Caco-2 (cell line): ENCODE measurements around the gene GSG1L. TPM values are rescaled to one million over a fixed set of nuclear protein-coding genes. Genes with fewer than 3 reads are reported as not detected.

Experiments
- BruUV-seq: library from RNA; stranded (reverse); fragments of 400-500 nt; replicated peaks from 2 replicates; lab custom pipeline; 2021; lab: Mats Ljungman, UMichigan
- CTCF ChIA-PET: fragments of 300-600 bp; sonication (Branson Sonifier 250); formaldehyde crosslinking; loops from one replicate; lab custom pipeline; 2022; ENCODE audit warnings: antibody characterized with exemption; lab: Charles Lee
- POLR2A ChIA-PET: fragments of 300-600 bp; sonication (Branson Sonifier 250); formaldehyde crosslinking; loops from one replicate; lab custom pipeline; 2022; ENCODE audit warnings: antibody characterized with exemption; lab: Charles Lee
- DNase-seq, 2 experiments: peaks; one replicate each; pipeline versions ENCODE4 v3.0.0 to v3.0.0-alpha.2; 2020 to 2022
- H3K27me3 ChIP-seq: replicated peaks from 2 replicates; pipeline ENCODE4 v1.6.0; 2011; ENCODE audit warnings: low read length; ENCODE audit not compliant: control insufficient read depth, insufficient read depth
- H3K36me3 ChIP-seq: 2 replicates; pipeline ENCODE4 v1.5.1; 2011; ENCODE audit warnings: low read length; ENCODE audit not compliant: control insufficient read depth, insufficient read depth
- H3K4me1 ChIP-seq: fragments of 250-450 bp; sonication (Bioruptor Pico); 2 replicates; pipeline ENCODE4 v1.5.1; 2020; ENCODE audit warnings: mild to moderate bottlenecking
- H3K4me3 ChIP-seq: 2 replicates; pipeline ENCODE4 v1.5.1; 2011; ENCODE audit warnings: low read depth, mild to moderate bottlenecking, control low read depth, low read length
- H3K9me3 ChIP-seq: fragments of 250-450 bp; sonication (Bioruptor Pico); 2 replicates; pipeline ENCODE4 v1.5.1; 2020; ENCODE audit warnings: mild to moderate bottlenecking, moderate library complexity
- H3K27ac Mint-ChIP-seq: one replicate; pipeline ENCODE4 v1.8.0; 2022; ENCODE audit warnings: mixed read lengths; ENCODE audit not compliant: unreplicated experiment
- H3K27me3 Mint-ChIP-seq: one replicate; pipeline ENCODE4 v1.8.0; 2022; ENCODE audit warnings: mixed read lengths; ENCODE audit not compliant: insufficient read depth, unreplicated experiment
- H3K36me3 Mint-ChIP-seq: one replicate; pipeline ENCODE4 v1.8.0; 2022; ENCODE audit warnings: mild to moderate bottlenecking, mixed read lengths; ENCODE audit not compliant: insufficient read depth, unreplicated experiment
- H3K4me1 Mint-ChIP-seq: one replicate; pipeline ENCODE4 v1.8.0; 2022; ENCODE audit warnings: low read depth, mixed read lengths; ENCODE audit not compliant: unreplicated experiment
- H3K4me3 Mint-ChIP-seq: one replicate; pipeline ENCODE4 v1.8.0; 2022; ENCODE audit warnings: mild to moderate bottlenecking, moderate library complexity, mixed read lengths; ENCODE audit not compliant: unreplicated experiment
- H3K9me3 Mint-ChIP-seq: one replicate; pipeline ENCODE4 v1.8.0; 2022; ENCODE audit warnings: mixed read lengths; ENCODE audit not compliant: unreplicated experiment
- intact Hi-C: fragments of 100-400 bp; cut with micrococcal nuclease; formaldehyde crosslinking; loops from one replicate; pipeline ENCODE4 v1.10.0; 2022; ENCODE audit not compliant: unreplicated experiment
- total RNA-seq: library from RNA; stranded (reverse); gene quantifications from 2 replicates; pipeline ENCODE4 v1.2.3, GENCODE V29; 2022
- TF ChIP-seq, protein P1 (sequence below), 2 experiments: fragments of 200-600 bp in 1 of 2; IDR thresholded peaks; 1 replicate in 1 of 2; 2 replicates in 1 of 2; pipeline versions ENCODE4 v1.5.1 to v1.8.0; 2011 to 2022; ENCODE audit warnings: antibody characterized with exemption in 1 of 2, control low read depth in 1 of 2, inconsistent platforms in 1 of 2, low read depth in 1 of 2, low read length in 1 of 2, mild to moderate bottlenecking in 1 of 2, moderate library complexity in 1 of 2; ENCODE audit not compliant: insufficient read depth in 1 of 2, severe bottlenecking in 1 of 2, unreplicated experiment in 1 of 2

Gene GSG1L
- total RNA-seq, 1 experiment from 2014 or later = not detected

DNA sequence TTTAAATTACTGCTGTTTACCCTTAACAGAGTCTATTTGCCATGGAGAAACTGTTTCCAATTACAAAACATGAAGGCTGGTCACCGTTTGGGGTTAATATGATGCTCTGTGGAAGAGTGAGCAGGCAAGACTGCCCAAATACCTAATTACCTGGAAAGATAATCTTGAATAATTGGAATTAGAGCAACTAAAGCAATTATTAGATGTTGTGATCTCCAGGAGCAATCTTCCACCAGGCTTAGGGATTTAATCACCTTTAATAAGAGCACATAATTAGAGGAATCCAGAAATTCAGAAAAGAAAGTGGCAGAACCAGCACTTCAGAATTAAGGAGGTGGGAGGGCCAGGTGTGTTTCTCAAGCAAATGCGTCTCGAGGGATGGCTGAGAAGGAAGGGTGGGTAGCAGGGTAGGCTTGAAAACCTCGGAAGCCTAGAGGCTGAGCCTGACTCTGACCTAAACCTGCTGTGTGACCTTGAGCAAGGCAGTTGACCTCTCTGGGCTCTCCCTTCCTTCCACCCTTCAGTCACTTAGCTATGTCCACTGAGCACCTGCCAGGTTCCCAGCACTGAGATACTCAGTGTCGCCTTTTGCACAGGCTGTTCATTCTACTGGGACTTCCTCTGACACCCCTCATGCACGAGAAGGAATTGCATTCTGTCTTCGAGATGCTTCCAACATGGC lies 113.2 kb downstream of the GSG1L start:
- no peak overlapping the region for H3K27ac Mint-ChIP-seq
- peaks cover 20% of the 10 kb centered on the region for H3K27me3 Mint-ChIP-seq
- H3K9me3 Mint-ChIP-seq = peaks cover 7% of the 10 kb centered on the region
- intact Hi-C loops = no loop called here
- H3K9me3 ChIP-seq = no peaks in the 10 kb centered on the region
- BruUV-seq = no TSS peak
- H3K36me3 Mint-ChIP-seq = no peaks in the 10 kb centered on the region
- no peaks in the 10 kb centered on the region for H3K4me1 Mint-ChIP-seq
- H3K4me1 ChIP-seq = no peaks in the 10 kb centered on the region
- DNase-seq = no peak
- CTCF ChIA-PET = no interaction called here
- no peak overlapping the region for H3K4me3 ChIP-seq
- H3K27me3 ChIP-seq = no peaks in the 10 kb centered on the region
- POLR2A ChIA-PET = no interaction called here
- TF ChIP-seq, protein P1, sequence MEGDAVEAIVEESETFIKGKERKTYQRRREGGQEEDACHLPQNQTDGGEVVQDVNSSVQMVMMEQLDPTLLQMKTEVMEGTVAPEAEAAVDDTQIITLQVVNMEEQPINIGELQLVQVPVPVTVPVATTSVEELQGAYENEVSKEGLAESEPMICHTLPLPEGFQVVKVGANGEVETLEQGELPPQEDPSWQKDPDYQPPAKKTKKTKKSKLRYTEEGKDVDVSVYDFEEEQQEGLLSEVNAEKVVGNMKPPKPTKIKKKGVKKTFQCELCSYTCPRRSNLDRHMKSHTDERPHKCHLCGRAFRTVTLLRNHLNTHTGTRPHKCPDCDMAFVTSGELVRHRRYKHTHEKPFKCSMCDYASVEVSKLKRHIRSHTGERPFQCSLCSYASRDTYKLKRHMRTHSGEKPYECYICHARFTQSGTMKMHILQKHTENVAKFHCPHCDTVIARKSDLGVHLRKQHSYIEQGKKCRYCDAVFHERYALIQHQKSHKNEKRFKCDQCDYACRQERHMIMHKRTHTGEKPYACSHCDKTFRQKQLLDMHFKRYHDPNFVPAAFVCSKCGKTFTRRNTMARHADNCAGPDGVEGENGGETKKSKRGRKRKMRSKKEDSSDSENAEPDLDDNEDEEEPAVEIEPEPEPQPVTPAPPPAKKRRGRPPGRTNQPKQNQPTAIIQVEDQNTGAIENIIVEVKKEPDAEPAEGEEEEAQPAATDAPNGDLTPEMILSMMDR (IDR thresholded peaks at IDR 0.05; ENCODE audit: insufficient read depth in 1 of 2, low read depth in 1 of 2, low read length in 1 of 2, severe bottlenecking in 1 of 2, unreplicated experiment in 1 of 2) = no peak
- H3K4me3 Mint-ChIP-seq = no peak overlapping the region
- no peaks in the 10 kb centered on the region for H3K36me3 ChIP-seq

DNA sequence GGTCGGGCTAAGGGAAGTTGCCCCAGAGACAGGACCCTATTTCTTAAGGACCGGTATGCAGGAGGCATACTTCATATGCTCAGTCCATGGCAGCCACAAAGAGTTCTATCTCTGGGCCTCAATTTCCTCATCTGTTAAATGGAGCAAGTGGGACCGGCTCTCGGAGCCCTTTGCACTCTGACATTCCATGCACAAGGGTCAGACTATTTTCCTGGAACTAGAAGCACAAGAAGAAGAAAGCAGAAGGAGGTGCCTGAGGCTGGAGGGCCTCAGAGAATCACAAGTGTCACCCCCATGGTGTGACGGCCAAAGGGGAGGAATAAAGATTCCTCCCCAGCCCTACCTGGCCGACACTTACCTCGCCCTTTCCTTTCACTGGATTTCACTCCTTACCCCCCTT lies 115.8 kb downstream of the GSG1L start:
- BruUV-seq = no TSS peak
- intact Hi-C loops = no loop called here
- CTCF ChIA-PET = no interaction called here
- Mint-ChIP-seq H3K36me3 (no peaks in the 10 kb centered on the region), H3K27ac (no peak overlapping the region), H3K27me3 (peaks cover 23% of the 10 kb centered on the region), H3K4me3 (no peak overlapping the region), H3K9me3 (no peaks in the 10 kb centered on the region), H3K4me1 (no peaks in the 10 kb centered on the region)
- Histone ChIP-seq H3K4me1 (no peaks in the 10 kb centered on the region), H3K4me3 (no peak overlapping the region), H3K9me3 (no peaks in the 10 kb centered on the region), H3K36me3 (no peaks in the 10 kb centered on the region), H3K27me3 (no peaks in the 10 kb centered on the region)
- POLR2A ChIA-PET = no interaction called here
- TF ChIP-seq, protein P1 (IDR thresholded peaks at IDR 0.05; ENCODE audit: insufficient read depth in 1 of 2, low read depth in 1 of 2, low read length in 1 of 2, severe bottlenecking in 1 of 2, unreplicated experiment in 1 of 2) = no peak
- no peak for DNase-seq

DNA sequence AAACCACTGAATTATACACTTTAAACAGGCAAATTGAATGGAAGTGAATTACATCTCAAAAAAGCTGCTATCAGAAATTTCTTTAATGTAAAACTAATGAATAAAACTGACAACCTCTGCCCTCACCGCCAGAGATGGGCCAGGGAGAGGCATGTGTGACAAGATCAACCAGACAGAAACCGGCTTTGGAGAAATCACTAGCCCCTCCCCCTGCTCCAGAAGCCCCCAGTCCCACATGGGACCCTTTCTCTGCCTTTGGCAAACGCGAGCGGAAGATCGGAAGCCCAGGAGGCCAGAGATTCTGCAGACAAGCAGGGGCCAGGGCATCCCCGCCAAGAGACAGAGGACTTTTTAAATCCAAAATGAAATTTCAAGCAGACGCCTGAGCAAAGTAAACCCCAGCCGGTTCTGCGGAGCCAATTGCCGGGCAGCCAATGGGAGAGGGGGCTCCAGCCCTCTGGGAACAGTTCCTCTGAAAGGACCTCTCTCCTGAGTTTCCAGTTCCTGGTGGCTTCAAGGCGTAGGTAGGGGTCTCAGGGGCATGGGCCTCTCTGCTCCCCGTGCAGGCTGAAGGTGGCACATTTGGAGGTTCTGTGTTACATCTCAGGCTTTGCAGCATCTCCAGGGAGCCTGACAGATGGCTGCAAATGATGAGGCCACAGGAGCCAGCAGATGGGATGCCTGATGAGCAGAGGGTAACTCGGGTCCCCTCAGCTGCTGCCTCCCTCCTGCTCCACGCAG lies 118.1 kb downstream of the GSG1L start:
- H3K9me3 Mint-ChIP-seq = no peaks in the 10 kb centered on the region
- BruUV-seq = no TSS peak
- TF ChIP-seq, protein P1 (IDR thresholded peaks at IDR 0.05; ENCODE audit: insufficient read depth in 1 of 2, low read depth in 1 of 2, low read length in 1 of 2, severe bottlenecking in 1 of 2, unreplicated experiment in 1 of 2) = no peak
- no peak overlapping the region for H3K27ac Mint-ChIP-seq
- intact Hi-C loops = no loop called here
- no peak overlapping the region for H3K4me3 ChIP-seq
- no peaks in the 10 kb centered on the region for H3K9me3 ChIP-seq
- no peak for DNase-seq
- no peaks in the 10 kb centered on the region for H3K36me3 ChIP-seq
- H3K36me3 Mint-ChIP-seq = no peaks in the 10 kb centered on the region
- POLR2A ChIA-PET = no interaction called here
- CTCF ChIA-PET = no interaction called here
- H3K4me1 Mint-ChIP-seq = no peaks in the 10 kb centered on the region
- no peaks in the 10 kb centered on the region for H3K4me1 ChIP-seq
- H3K27me3 ChIP-seq = no peaks in the 10 kb centered on the region
- no peak overlapping the region for H3K4me3 Mint-ChIP-seq
- peaks cover 14% of the 10 kb centered on the region for H3K27me3 Mint-ChIP-seq
